Thyroid gland (tissue), 4 donors: Measurements from ENCODE around the gene ZCWPW2. TPM values are rescaled to one million over a fixed set of nuclear protein-coding genes. Genes with fewer than 3 reads are reported as not detected.

Experiments
- DNase-seq, 2 donors: peaks; one replicate each; pipeline ENCODE4 v3.0.0-alpha.2; 2019
- H3K27ac ChIP-seq, 3 donors: fragments of 200-600 bp; sonication (generic); 1 replicate in 2 of 3; 2 replicates in 1 of 3; pipeline ENCODE4 v1.5.1; 2016 to 2019; ENCODE audit warnings: mild to moderate bottlenecking in 1 of 3, moderate library complexity in 1 of 3
- H3K27me3 ChIP-seq: fragments of 200-600 bp; sonication (generic); one replicate; pipeline ENCODE4 v1.5.1; 2019
- H3K36me3 ChIP-seq, 2 donors: fragments of 200-600 bp; sonication (generic); one replicate each; pipeline ENCODE4 v1.5.1; 2016 to 2019
- H3K4me1 ChIP-seq, 2 donors: fragments of 200-600 bp; sonication (generic); one replicate each; pipeline ENCODE4 v1.5.1; 2017 to 2019
- H3K4me3 ChIP-seq, 3 donors: fragments of 200-600 bp; sonication (generic); replicated peaks in 1 of 3; 1 replicate in 2 of 3; 2 replicates in 1 of 3; pipeline ENCODE4 v1.5.1; 2016; ENCODE audit warnings: mild to moderate bottlenecking in 1 of 3
- H3K9me3 ChIP-seq: fragments of 200-600 bp; sonication (generic); one replicate; pipeline ENCODE4 v1.5.1; 2017
- POLR2A ChIP-seq, 2 donors: fragments of 450-650 bp; IDR thresholded peaks; one replicate each; pipeline ENCODE4 v1.6.1; 2017; ENCODE audit warnings: antibody characterized with exemption in 2 of 2, mild to moderate bottlenecking in 2 of 2, moderate library complexity in 1 of 2
- WGBS, 2 donors: methylation state at CpG; one replicate each; pipeline ENCODE4 v1.1.5; 2017; 5-methylcytosine and 5-hydroxymethylcytosine counted together
- intact Hi-C: fragments of 100-400 bp; cut with DNase I; formaldehyde crosslinking; loops from one replicate; pipeline ENCODE4 v1.15.1; 2023
- total RNA-seq, 4 donors: library from RNA; depleted of rRNA; stranded (reverse); fragments of >200 nt; gene quantifications; one replicate each; pipeline ENCODE4 v1.2.3, GENCODE V29; 2016
- TF ChIP-seq, protein P1 (sequence below), 6 experiments: fragments of 200-600 bp in 3 of 6; fragments of 450-650 bp in 3 of 6; sonication (generic) in 3 of 6; IDR thresholded peaks; one replicate each; pipeline ENCODE4 v1.5.1; 2016 to 2019; ENCODE audit warnings: antibody characterized with exemption in 6 of 6, mild to moderate bottlenecking in 2 of 6, inconsistent platforms in 1 of 6, moderate library complexity in 1 of 6

Gene ZCWPW2
- total RNA-seq, 4 donors from 2014 or later, result 0.49 to 2.6 (median 1.1) TPM; not detected in 1

- Histone ChIP-seq H3K36me3 (no peaks in the 10 kb centered on the region), H3K27ac (no peak overlapping the region), H3K9me3 (no peaks in the 10 kb centered on the region), H3K4me3 (no peak overlapping the region), H3K4me1 (no peaks in the 10 kb centered on the region), H3K27me3 (no peaks in the 10 kb centered on the region)
- no peak for DNase-seq
- intact Hi-C loops, result no loop called here
- WGBS, 2 donors, result 91 to 92% methylated on average over 3 of the region's 3 CpGs
- no peak for TF ChIP-seq POLR2A (IDR thresholded peaks at IDR 0.05)
- TF ChIP-seq, protein P1, sequence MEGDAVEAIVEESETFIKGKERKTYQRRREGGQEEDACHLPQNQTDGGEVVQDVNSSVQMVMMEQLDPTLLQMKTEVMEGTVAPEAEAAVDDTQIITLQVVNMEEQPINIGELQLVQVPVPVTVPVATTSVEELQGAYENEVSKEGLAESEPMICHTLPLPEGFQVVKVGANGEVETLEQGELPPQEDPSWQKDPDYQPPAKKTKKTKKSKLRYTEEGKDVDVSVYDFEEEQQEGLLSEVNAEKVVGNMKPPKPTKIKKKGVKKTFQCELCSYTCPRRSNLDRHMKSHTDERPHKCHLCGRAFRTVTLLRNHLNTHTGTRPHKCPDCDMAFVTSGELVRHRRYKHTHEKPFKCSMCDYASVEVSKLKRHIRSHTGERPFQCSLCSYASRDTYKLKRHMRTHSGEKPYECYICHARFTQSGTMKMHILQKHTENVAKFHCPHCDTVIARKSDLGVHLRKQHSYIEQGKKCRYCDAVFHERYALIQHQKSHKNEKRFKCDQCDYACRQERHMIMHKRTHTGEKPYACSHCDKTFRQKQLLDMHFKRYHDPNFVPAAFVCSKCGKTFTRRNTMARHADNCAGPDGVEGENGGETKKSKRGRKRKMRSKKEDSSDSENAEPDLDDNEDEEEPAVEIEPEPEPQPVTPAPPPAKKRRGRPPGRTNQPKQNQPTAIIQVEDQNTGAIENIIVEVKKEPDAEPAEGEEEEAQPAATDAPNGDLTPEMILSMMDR (IDR thresholded peaks at IDR 0.05), result no peak
Observed at GRCh38 chr3:28308196-28308595, 40.3 kb upstream of the ZCWPW2 start.

DNA sequence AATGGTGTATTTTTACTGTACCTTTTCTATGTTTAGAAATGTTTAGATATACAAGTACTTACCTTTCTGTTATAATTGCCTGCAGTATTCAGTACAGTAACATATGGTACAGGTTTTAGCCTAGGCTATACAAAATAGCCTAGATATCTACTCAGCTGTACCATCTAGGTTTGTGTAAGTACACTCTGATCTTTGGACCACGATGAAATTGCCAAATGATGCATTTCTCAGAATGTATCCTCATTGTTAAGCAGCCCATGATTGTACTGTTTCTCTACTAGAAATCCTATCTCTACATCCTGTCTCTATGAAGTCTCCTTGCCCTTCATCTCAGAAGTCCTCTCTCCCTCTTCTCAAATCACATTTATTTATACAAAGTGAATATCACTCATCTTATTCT lies 32.8 kb upstream of the ZCWPW2 start:
- intact Hi-C loops, result no loop called here
- TF ChIP-seq, protein P1 (IDR thresholded peaks at IDR 0.05), result no peak
- no peak for TF ChIP-seq POLR2A (IDR thresholded peaks at IDR 0.05)
- Histone ChIP-seq H3K4me3 (no peak overlapping the region), H3K9me3 (no peaks in the 10 kb centered on the region), H3K4me1 (no peaks in the 10 kb centered on the region), H3K36me3 (no peaks in the 10 kb centered on the region), H3K27me3 (no peaks in the 10 kb centered on the region), H3K27ac (no peak overlapping the region)
- no peak for DNase-seq
- 83 to 97% methylated on average over 1 of the region's 1 CpG for WGBS, 2 donors

- TF ChIP-seq POLR2A (IDR thresholded peaks at IDR 0.05), result no peak
- TF ChIP-seq, protein P1 (IDR thresholded peaks at IDR 0.05), result no peak
- H3K9me3 ChIP-seq, result no peaks in the 10 kb centered on the region
- H3K4me1 ChIP-seq, result no peaks in the 10 kb centered on the region
- H3K4me3 ChIP-seq, result no peak overlapping the region
- intact Hi-C loops, result no loop called here
- H3K27me3 ChIP-seq, result no peaks in the 10 kb centered on the region
- no peak overlapping the region for H3K27ac ChIP-seq
- 88 to 89% methylated on average over 2 of the region's 2 CpGs for WGBS, 2 donors
- no peak for DNase-seq
- no peaks in the 10 kb centered on the region for H3K36me3 ChIP-seq
Observed at GRCh38 chr3:28316226-28316625, 32.3 kb upstream of the ZCWPW2 start.

DNA sequence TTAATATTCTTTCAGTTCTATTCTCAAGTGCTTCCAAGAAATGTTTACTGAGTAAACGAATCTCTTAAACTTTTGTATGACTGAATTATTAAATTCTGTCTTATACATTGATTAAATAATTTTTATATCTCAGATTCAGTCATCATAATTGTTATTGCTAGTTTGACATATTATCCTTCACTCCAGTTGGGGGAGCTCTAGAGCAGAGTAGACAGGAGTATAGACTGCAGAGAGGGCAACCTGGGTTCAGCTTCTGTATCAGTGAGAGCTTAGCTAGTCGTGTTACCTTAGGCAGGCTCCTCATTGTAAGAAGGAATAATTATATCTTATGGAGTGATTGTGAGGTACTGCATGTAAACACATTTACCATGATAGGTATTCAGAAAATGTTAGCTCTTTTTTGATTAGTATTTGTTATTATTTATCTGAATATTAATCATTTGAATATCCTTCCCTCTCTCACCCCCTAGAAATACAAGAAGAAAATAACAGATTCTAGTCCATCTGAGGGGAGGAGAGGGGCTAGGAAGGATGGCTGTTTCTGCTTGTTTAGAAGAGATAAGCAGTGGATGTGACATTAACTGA lies 31.0 kb upstream of the ZCWPW2 start:
- Histone ChIP-seq H3K27me3 (no peaks in the 10 kb centered on the region), H3K4me3 (no peak overlapping the region), H3K9me3 (no peaks in the 10 kb centered on the region), H3K27ac (no peak overlapping the region), H3K36me3 (no peaks in the 10 kb centered on the region), H3K4me1 (no peaks in the 10 kb centered on the region)
- intact Hi-C loops, result no loop called here
- no peak for TF ChIP-seq POLR2A (IDR thresholded peaks at IDR 0.05)
- TF ChIP-seq, protein P1 (IDR thresholded peaks at IDR 0.05), result peak in 5 of 6 experiments; percentile 36 to 74 (median 43)
- WGBS, 2 donors, result 21 to 27% methylated on average over 2 of the region's 2 CpGs
- DNase-seq, result peak in 1 of 2 donors; percentile 2

DNA sequence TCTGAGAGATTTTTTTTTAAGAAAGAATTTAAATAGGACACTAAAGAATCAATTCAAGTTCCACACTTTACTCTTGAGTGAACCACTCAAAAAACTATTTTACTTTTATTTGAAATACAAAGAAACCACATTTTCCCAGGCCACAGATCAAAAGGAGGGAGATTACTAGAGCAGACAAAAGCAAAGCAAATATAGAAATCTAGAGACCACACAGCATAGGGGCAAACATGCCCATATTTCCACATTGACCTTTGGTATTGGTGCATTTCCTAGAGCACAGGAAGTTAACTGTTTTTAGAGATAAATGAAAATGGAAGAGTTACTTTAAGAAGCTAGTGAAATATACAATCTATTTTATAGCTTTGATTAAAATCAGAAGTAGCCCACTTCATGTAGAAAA lies 27.5 kb upstream of the ZCWPW2 start:
- Histone ChIP-seq H3K27me3 (no peaks in the 10 kb centered on the region), H3K27ac (no peak overlapping the region), H3K36me3 (peaks cover 0 to 3% of the 10 kb centered on the region in 2 donors), H3K4me1 (no peaks in the 10 kb centered on the region), H3K4me3 (no peak overlapping the region), H3K9me3 (no peaks in the 10 kb centered on the region)
- intact Hi-C loops, result no loop called here
- TF ChIP-seq, protein P1 (IDR thresholded peaks at IDR 0.05), result no peak
- no peak for TF ChIP-seq POLR2A (IDR thresholded peaks at IDR 0.05)
- DNase-seq, result no peak
